Measurements from ENCODE around the gene TPSG1. TPM values are rescaled to one million over a fixed set of nuclear protein-coding genes. Genes with fewer than 3 reads are reported as not detected.
"Not testable (repeated sequence)": the region's sequence is repeated elsewhere in the genome, so short reads cannot be mapped to it uniquely, and the experiment has no call there.

The TPSG1 gene
- total and polyA plus RNA-seq, 10 donors: 0.46 TPM; not detected in 9

- intact Hi-C loops (cut with DNase I; ENCODE audit: low total_unique reads); H3K27ac ChIP-seq; H3K9me3 ChIP-seq; DNase-seq; H3K4me3 ChIP-seq; H3K36me3 ChIP-seq; H3K4me1 ChIP-seq: not testable (repeated sequence)
- 55 to 68% (median 59%) methylated on average over 9 to 24 of the region's 24 CpGs for WGBS, 5 donors
- peaks cover 0 to 28% (median 0%) of the 10 kb centered on the region in 7 donors for H3K27me3 ChIP-seq (replicated peaks in 1 of 7)
Measured at GRCh38 chr16:1225728-1226311, 752 bp upstream of the TPSG1 start.

DNA sequence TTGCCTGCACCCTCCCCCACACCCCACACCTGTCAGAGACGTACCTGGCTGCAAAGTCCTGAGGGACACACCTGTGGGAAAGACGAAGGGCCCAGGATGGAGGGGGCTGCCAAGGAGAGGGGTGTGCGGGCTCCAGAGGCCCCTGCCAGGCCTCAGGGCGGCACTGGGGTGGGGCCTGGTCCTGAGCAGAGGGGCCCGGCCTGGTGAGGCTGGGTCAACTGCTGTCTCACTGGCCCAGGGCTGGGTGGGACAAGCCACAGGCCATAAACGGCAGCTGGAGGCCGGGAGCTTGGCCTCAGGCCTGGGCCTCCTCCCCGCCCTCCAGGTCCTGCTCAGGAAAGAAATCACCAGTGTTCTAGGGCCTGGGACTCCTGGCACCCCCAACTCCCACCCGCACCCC lies 510 bp downstream of the TPSG1 start:
- DNase-seq: no peak
- H3K27ac ChIP-seq: no peak overlapping the region
- 78 to 84% (median 80%) methylated on average over 3 to 9 of the region's 9 CpGs for WGBS, 5 donors

GRCh38 chr16:1223355-1224214 lies 1.5 kb downstream of the TPSG1 start:
- DNase-seq: no peak
- 79 to 87% (median 84%) methylated on average over 18 to 38 of the region's 38 CpGs for WGBS, 5 donors
- Histone ChIP-seq H3K27ac (no peak overlapping the region), H3K9me3 (no peaks in the 10 kb centered on the region), H3K36me3 (no peaks in the 10 kb centered on the region), H3K4me1 (no peaks in the 10 kb centered on the region), H3K4me3 (no peak overlapping the region), H3K27me3 (replicated peaks in 1 of 7) (peaks cover 0 to 48% (median 0%) of the 10 kb centered on the region in 7 donors)
- intact Hi-C loops (cut with DNase I; ENCODE audit: low total_unique reads): no loop called here
- TF ChIP-seq CTCF (IDR thresholded peaks at IDR 0.05 in 8 of 11, conservative IDR thresholded peaks at IDR 0.05 in 3 of 11) (no peak), POLR2A (IDR thresholded peaks at IDR 0.05) (no peak), POLR2AphosphoS5 (IDR thresholded peaks at IDR 0.05) (no peak)

More for the DNA sequence above, 510 bp downstream of the TPSG1 start:
- H3K4me3 ChIP-seq: no peak overlapping the region
- H3K4me1 ChIP-seq: no peaks in the 10 kb centered on the region
- no peaks in the 10 kb centered on the region for H3K9me3 ChIP-seq
- peaks cover 0 to 38% (median 0%) of the 10 kb centered on the region in 7 donors for H3K27me3 ChIP-seq (replicated peaks in 1 of 7)
- H3K36me3 ChIP-seq: no peaks in the 10 kb centered on the region
- intact Hi-C loops (cut with DNase I; ENCODE audit: low total_unique reads): no loop called here
- no peak for TF ChIP-seq POLR2A (IDR thresholded peaks at IDR 0.05)
- TF ChIP-seq POLR2AphosphoS5 (IDR thresholded peaks at IDR 0.05): no peak
- no peak for TF ChIP-seq CTCF (IDR thresholded peaks at IDR 0.05 in 8 of 11, conservative IDR thresholded peaks at IDR 0.05 in 3 of 11)

- Histone ChIP-seq H3K9me3 (no peaks in the 10 kb centered on the region), H3K27ac (no peak overlapping the region), H3K27me3 (replicated peaks in 1 of 7) (peaks cover 0 to 54% (median 0%) of the 10 kb centered on the region in 7 donors), H3K4me3 (no peak overlapping the region), H3K4me1 (no peaks in the 10 kb centered on the region), H3K36me3 (no peaks in the 10 kb centered on the region)
- intact Hi-C loops (cut with DNase I; ENCODE audit: low total_unique reads): no loop called here
- WGBS, 5 donors: 69 to 78% (median 73%) methylated on average over 23 to 25 of the region's 25 CpGs
- no peak for DNase-seq
- TF ChIP-seq POLR2A (IDR thresholded peaks at IDR 0.05) (no peak), POLR2AphosphoS5 (IDR thresholded peaks at IDR 0.05) (no peak), CTCF (IDR thresholded peaks at IDR 0.05 in 8 of 11, conservative IDR thresholded peaks at IDR 0.05 in 3 of 11) (no peak)
Measured at GRCh38 chr16:1222553-1223354, 2.3 kb downstream of the TPSG1 start.
